GM19193 (cell line): ENCODE measurements around the gene MPI.

Experiments used
- POLR2A ChIP-seq: IDR thresholded peaks from 4 replicates; pipeline ENCODE4 v1.6.1; 2011; ENCODE audit not compliant: insufficient read depth, insufficient read length; ENCODE audit errors: extremely low read depth

The MPI gene

GRCh38 chr15:74873036-74873755 is 16.6 kb upstream of the MPI start, which contains the start of gene SCAMP2:
TSS of gene SCAMP2 (minus strand) at chr15:74873365. CDS start at chr15:74873255, 110 bp downstream.
- TF ChIP-seq POLR2A = peak; percentile 88

DNA sequence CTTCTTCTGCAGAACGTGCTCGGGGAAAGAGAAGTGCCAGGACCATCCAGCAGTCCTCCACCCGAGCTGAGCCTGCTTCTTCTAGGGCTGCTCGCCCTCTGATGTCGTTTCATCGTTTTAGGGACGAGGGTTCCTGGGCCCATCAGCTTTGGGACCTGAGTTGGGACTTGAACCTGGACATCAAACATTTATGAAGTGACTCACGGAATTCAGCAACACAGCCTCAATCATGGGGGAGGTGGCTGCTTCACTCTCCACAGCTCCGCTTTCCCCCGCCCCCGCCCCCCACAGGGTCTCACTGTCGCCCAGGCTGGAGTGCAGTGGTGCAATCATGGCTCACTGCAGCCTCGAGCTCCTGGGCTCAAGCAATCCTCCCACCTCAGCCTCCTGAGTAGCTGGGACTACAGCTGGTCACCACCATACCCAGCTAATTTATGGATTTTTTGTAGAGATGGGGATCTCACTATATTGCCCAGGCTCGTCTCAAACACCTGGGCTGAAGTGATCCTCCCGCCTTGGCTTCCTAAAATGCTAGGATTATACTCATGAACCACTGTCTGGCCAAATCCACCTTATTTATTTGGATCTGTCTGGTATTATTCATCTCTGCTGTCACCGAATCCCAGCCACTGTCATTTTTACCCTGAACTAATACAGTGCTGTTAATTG is 16.0 kb upstream of the MPI start:
- TF ChIP-seq POLR2A = no peak

DNA sequence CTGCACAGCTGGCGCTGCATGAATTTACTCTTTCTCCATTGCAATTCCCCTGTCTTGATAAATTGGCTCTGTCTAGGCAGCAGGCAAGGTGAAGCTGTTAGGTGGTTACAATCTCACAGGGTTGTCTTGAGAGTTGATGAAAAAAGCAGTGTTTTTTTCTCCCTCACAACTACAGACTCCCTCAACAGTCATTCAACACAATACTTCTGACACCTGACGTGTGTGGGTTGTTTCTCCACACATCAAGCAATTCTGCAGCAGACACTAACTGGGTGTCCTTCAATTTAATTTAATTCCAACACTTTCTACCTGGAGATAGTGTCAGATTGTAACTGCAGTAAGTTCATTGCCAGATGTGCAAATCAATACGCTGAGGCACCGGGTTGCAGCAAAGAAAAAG is 11.6 kb upstream of the MPI start:
- TF ChIP-seq POLR2A = no peak

GRCh38 chr15:74882528-74882927 is 7.3 kb upstream of the MPI start:
- TF ChIP-seq POLR2A = no peak

DNA sequence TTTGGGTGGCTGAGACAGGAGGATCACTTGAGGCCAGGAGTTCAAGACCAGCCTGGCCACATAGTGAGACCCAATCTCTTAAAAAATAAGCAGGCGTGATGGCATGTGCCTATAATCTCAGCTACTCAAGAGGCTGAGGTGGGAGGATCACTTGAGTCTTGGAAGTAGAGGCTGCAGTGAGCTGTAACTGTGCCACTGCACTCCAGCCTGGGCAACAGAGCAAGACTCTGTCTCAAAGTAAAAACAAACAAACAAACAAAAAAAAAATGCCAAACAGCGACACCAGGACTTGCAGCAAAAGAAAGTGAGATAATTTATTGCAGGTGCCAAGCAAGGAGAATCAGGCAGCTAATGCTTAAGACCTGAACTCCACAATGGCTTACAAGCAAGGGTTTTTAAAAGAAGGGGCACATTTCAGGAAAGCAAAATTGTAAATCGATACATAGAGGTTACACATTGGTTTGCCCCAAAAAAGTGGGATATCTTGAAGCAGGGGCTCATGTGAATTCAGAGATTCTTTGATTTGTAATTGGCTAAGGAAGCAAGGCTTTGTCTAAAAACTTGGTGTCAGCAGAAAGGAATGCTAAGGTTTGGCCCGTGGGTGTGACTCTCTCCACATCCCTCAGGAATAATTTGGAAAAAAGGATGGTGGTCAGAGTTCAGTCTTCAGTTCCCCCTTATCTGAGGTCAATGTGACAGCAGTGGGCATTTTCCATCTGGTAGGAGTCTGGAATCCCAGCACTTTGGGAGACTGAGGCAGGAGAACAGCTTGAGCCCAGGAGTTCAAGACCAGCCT is 5.2 kb upstream of the MPI start:
- no peak for TF ChIP-seq POLR2A

DNA sequence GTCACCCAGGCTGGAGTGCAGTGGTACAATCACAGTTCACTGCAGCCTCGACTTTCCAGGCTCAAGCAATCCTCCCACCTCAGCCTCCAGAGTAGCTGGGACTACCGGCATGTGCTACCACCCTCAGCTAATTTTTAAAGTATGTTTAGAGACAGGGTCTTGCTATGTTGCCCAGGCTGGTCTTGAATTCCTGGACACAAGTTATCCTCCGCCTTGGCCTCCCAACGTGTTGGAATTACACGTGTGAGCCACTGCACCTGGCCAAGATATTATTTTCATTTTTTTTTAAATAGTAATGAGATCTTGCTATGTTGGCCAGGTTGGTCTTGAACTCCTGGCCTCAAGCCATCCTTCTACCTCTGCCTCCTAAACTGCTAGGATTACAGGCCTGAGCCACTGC is 4.4 kb upstream of the MPI start:
- TF ChIP-seq POLR2A = no peak

- no peak for TF ChIP-seq POLR2A
Observed at GRCh38 chr15:74888716-74889115, 1.1 kb upstream of the MPI start.

GRCh38 chr15:74889390-74889882 is 406 bp upstream of the MPI start:
- no peak for TF ChIP-seq POLR2A

DNA sequence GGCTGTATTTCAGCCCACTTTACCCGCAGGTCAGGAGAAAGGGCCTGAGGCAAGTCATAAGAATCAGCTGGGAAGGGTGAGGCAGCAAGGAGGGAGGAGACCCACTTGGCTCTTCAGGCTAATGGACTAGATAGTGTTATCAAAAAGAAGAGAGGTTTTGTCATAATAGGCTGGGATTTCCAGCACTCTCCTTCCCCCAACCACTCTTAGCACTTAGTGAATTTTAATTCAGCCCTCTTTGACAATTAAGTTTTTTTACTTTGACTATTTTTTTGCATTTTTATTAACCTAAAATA is 771 bp downstream of the MPI start:
- no peak for TF ChIP-seq POLR2A

- no peak for TF ChIP-seq POLR2A
Observed at GRCh38 chr15:74891469-74891868, 1.6 kb downstream of the MPI start.

- no peak for TF ChIP-seq POLR2A
Observed at GRCh38 chr15:74892313-74892712, 2.5 kb downstream of the MPI start.

GRCh38 chr15:74892931-74893330 is 3.1 kb downstream of the MPI start:
- TF ChIP-seq POLR2A = no peak

- TF ChIP-seq POLR2A = no peak
Observed at GRCh38 chr15:74893627-74894026, 3.8 kb downstream of the MPI start.

DNA sequence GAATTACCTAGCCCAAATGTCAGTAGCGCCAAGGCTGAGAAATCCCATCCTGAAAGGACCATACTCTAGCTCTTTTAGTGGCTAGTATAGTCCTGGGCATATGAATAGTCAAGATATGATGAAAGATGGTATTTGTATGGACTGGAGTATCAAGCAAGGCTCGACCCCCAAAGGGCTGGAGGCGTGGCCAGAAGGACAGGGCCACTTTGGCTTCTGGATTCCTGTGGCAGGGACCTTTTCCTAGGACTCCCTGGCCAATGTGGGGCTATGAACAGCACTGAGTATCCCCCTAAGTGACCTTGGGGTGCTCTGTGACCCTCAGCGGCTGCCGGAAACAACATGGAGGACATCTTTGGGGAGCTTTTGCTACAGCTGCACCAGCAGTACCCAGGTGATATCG is 6.0 kb downstream of the MPI start:
- TF ChIP-seq POLR2A = no peak

DNA sequence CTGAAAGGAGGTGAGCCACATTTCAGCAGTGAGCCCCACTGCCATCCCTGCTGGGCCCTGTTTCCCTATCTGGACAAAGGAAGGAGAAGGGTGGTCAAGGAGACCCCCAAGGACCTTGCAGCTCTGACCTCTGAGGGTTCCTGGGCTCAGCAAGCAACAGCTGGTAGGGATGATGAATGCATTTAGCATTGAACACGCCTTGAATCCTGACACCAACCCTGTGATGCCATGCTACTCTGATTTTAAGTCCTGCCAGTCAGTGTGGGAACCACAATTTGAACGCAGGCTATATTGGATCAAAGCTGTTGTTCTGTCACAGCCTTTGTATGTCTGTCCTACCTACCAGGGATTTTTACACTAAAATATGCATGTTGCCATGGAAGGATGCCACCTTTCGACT is 6.5 kb downstream of the MPI start:
- TF ChIP-seq POLR2A = no peak

DNA sequence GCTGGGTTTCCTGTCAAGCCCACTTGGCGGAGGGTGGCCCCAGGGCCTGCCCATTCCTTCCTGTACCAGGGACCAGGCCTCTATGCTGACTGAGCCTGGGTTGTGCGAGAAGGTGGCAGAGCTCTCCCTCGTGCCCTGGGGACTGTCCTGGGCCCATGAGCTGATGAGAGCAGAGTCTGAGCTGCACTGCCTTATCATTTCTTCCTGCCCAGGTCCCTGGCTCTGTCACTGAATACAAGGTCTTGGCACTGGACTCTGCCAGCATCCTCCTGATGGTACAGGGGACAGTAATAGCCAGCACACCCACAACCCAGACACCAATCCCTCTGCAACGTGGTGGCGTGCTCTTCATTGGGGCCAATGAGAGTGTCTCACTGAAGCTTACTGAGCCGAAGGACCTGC is 7.5 kb downstream of the MPI start:
- TF ChIP-seq POLR2A = no peak
